HG02852 (cell line): ENCODE data around the gene C4orf50.

Experiments
- ATAC-seq: cut with Tn5 transposase; IDR thresholded peaks from one replicate; pipeline ENCODE4 v1.9.1; 2021; ENCODE audit warnings: mild to moderate bottlenecking, moderate library complexity; ENCODE audit not compliant: unreplicated experiment

The C4orf50 gene

GRCh38 chr4:6044276-6044675, 26.0 kb upstream of the C4orf50 start:
- no peak for ATAC-seq

GRCh38 chr4:6043843-6044242, 25.6 kb upstream of the C4orf50 start:
- no peak for ATAC-seq

GRCh38 chr4:6043188-6043587, 25.0 kb upstream of the C4orf50 start:
- no peak for ATAC-seq

- no peak for ATAC-seq
These were observed 24.2 kb upstream of the C4orf50 start for GRCh38 chr4:6042293-6043063.

- ATAC-seq: no peak
These were observed 23.6 kb upstream of the C4orf50 start for GRCh38 chr4:6041800-6042199.

DNA sequence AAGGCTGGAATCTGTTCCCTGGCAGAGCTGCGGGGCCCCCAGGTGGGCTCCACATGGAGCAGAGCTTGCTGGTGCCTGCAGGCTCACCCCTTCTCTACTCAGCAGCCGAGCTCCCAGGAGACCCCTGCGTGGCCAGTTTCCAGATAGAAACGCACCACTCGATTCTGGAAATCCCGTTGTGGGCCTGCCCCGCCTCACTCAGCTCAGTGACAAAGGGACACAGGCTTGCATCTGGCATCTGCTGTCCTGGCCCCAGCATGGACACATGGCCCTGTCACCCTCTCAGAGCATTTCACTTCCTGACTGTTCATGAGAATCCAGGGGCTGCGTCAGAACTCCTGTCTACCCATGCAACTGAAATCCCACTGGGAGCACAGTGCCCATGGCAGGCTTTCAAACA, 20.5 kb upstream of the C4orf50 start:
- no peak for ATAC-seq

DNA sequence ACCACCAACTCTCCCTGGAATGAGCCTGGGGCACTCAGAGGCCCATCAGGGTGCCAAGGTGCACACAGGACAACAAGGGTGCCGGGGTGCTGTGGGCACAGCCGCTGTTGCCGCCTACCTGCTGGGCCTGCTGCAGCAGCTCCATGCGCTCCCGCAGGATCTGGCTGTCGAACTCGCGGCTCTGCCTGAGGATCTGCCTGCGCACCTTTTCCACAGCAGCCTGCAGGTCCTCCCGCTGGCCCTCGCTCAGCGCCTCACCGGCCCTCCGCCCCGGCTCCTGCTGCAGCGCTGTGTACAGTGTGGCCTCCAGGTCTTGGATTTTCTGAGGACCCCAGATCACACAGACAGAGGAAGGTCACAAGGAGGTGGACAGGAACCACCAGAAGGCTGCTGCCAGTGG, 17.6 kb upstream of the C4orf50 start:
- ATAC-seq: no peak

DNA sequence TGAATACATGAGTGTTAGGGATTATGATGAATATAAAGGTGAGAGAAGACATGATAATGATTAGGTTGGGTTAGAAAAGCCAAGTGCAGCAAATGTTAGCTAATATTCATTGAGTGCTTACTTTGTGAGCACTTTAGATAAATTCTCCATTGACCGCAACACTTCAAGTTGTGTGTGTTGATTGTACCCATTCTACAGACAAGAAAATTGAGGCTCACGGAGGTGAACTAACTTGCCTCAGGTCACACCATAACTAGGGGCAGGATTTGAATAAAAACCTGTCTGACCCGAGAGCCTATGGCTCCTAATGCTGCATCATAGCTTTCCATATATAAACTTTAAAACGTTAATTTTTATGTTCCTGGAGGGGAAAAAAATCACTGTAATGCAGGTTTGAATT, 15.2 kb upstream of the C4orf50 start:
- ATAC-seq: no peak

DNA sequence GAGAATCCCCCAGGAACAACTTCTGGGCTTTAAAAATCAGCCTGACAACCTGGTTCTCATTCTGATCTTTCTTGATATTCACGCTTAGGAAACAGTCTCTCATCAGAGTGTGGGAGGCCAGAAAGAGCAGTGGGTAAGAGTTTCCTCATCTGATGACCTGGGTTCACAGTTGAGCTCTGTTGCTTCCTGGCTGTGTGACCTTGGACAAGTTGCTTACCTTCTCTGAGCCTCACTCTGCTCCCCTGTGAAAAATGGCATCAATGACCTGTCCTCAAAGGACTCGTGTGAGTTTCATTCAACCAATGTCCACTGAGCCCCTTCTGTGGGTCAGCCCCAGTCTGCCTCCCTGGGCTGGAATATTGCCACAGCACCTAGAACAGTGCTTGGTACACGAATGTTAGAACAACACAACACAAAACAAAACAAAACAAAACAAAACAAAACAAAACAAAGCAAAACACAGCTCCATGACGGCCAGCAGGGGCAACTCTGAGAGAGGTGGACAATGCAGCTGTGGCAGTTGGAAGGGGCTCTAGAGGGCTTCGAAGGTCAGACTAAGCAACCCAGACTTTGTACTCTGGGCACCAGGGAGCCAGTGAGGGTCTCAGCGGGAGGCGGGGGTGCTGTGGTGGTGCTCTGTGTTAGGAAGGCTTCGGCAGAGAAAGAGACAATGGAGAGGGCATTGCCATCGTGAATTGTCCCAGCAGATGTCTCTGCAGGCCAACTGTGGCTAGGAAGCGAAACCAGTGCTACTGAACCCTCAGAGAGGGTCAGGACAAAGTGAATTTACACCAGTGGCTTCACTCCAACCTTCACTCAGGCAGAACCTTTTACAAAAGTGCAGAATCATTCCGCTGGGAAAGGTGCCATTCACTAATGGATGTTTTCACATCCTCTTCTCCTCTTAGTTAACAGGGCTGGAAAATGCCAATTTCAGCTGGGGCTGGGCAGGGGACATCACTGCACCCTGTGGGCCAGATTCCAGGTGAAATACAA, 14.3 kb upstream of the C4orf50 start:
- no peak for ATAC-seq

DNA sequence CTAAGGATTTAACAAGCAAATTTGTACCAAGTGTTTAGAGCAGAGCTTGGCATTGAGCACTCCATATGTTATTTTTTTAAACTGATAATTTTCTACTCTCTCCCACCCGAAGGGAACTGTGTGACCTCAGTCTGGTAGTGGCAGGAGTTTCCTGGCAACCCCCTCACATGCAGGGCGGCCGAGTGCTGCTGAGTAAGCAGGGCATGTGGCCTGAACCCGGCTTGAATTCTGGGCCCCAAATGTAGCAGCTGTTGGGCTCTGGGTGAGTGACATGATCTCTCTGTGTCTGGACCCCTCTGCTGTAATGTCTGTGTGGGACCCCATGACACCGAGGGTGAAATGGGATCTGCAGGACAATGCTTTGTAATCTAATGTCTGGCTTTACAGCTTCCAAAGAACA, 13.6 kb upstream of the C4orf50 start:
- no peak for ATAC-seq

GRCh38 chr4:6030679-6031078, 12.4 kb upstream of the C4orf50 start:
- ATAC-seq: no peak

GRCh38 chr4:6029254-6029653, 11.0 kb upstream of the C4orf50 start:
- ATAC-seq: no peak

DNA sequence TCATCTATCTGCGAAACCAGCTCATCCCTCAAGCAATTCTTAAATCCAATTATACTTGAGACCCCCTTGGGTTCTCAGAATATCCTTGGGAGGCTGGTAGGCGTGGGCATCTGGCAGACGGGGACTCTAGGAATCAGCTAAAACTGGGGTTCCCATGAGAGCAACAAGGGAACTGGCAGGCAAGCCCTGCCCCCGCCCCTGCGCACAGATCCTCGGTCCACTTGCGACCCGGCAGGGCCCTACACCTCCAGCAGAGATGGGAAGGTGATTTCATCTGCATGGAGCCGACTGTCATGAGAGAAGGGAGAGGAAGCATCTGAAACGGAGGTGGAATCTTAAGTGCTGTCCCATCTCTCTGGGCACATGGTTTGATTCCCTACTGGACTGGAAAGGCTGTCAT, 9.9 kb upstream of the C4orf50 start:
- no peak for ATAC-seq

DNA sequence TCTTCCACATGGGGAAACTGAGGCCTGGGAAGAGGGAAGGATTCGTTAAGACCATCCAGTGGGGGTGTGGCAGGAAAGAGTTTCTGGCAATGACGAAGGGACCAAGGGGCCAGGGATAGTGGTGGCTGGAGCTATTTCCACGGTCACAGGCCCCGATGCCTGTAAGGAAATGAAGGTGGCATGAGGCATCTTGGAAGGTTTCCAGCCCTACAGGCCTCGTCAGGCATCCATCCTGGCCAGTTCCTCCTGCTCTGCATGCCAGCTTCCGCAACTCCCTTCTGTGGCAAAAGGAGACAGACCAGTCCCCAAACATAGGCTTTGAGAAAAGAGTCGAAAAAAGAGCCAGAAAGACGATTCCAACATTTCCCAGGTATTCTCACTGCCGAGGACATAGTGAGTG, 9.2 kb upstream of the C4orf50 start:
- ATAC-seq: no peak

- no peak for ATAC-seq
These were observed 6.2 kb upstream of the C4orf50 start for GRCh38 chr4:6024313-6024960.

DNA sequence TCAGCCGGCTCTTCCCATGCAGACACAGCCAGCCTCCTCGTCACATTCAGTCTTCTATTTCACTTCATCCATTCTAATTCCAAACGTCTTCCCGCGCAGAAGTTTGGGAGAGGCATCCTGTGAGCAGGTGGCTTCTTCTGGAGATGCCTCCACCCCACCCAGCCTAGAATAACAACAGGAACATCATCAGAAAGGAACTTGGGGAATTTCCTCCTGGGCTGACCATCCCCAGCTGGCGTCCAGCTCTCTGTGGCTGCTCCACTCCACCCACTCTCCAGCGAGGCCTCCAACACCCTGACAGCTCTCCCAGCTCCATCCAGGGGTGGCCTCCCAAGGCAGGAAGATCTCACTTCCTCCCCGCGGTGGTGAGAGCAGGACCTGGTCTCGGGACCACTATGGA, 5.5 kb upstream of the C4orf50 start:
- ATAC-seq: no peak

DNA sequence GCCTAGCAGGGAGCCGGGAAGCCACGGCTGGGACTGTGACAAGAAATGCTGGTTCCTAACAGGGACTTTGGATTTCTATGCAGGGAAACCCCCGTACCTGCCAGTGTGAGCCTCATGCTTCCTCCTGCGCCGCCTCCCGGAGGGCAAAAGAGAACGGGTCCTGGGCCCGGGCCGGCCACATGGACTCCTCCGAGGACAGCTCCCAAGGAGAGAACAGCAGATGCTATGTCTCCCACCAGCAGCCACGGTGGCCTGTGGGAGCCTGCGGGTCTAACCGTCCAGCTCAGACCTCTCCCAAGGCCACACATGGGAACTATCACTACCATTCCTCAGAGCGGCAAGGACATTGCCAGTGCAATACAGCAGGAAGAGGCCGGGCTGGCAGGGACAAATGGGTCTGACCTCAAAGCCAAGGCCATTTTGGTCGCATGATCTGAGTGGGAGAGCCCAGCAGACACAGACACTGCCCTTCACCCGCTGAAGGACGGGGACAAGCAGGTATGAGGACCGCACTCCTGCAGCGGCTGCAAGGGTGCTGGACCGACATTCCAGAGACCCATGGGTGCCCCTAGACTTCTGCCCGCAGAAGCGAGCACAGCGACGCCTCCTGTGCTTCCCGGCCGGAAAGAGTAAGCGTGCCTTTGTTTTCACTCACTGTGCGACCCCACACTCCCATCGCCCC, 4.5 kb upstream of the C4orf50 start:
- no peak for ATAC-seq

- ATAC-seq: no peak
These were observed 3.8 kb upstream of the C4orf50 start for GRCh38 chr4:6021831-6022606.

DNA sequence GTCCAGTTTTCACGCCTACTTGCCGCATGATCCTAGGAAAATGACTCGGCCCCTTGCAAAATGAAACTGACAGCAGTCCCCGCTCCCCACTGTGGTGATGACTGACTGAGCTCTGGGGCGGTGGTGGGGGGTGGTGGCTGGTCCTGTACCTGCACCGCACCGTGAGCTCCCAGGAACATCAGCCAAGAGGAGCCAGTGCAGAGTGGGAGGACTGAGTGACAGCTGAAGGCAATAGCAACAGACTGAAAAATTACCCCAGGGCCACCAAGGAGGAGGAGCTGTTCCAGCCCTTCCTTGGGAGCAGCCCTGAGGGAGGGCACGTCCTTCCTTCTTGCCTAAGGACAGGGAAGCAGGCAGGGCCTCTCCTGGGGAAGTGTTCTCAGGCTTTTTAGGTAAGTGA, 2.4 kb upstream of the C4orf50 start:
- ATAC-seq: no peak
